Cerebellar cortex (tissue), 1 donor: ENCODE results near the gene SEC31A.
"Not testable (repeated sequence)": the region's sequence is repeated elsewhere in the genome, so short reads cannot be mapped to it uniquely, and the experiment has no call there.

Experiments
- DNase-seq: peaks from one replicate; pipeline ENCODE4 v3.0.0-alpha.2; 2015; ENCODE audit warnings: low spot score

SEC31A gene

GRCh38 chr4:82833060-82833459 is 57.9 kb downstream of the SEC31A start:
- not testable (repeated sequence) for DNase-seq

- no peak for DNase-seq
Measured at GRCh38 chr4:82825425-82825824, 65.5 kb downstream of the SEC31A start.

- DNase-seq, result no peak
Measured at GRCh38 chr4:82823062-82823461, 67.9 kb downstream of the SEC31A start.

- DNase-seq, result no peak
Measured at GRCh38 chr4:82820689-82821088, 70.3 kb downstream of the SEC31A start.

- no peak for DNase-seq
Measured at GRCh38 chr4:82818664-82819662, 72.0 kb downstream of the SEC31A start.

- DNase-seq, result not testable (repeated sequence)
Measured at GRCh38 chr4:82816874-82817273, 74.1 kb downstream of the SEC31A start.

GRCh38 chr4:82814034-82814433 is 76.9 kb downstream of the SEC31A start:
- no peak for DNase-seq

- DNase-seq, result peak; percentile 52
Measured at GRCh38 chr4:82811838-82812341, 79.1 kb downstream of the SEC31A start.

GRCh38 chr4:82811392-82811791 is 79.6 kb downstream of the SEC31A start:
- DNase-seq, result no peak

- DNase-seq, result no peak
Measured at GRCh38 chr4:82810176-82810575, 80.8 kb downstream of the SEC31A start.

- no peak for DNase-seq
Measured at GRCh38 chr4:82809619-82810018, 81.3 kb downstream of the SEC31A start.

- DNase-seq, result no peak
Measured at GRCh38 chr4:82803746-82804145, 87.2 kb downstream of the SEC31A start.

GRCh38 chr4:82802911-82803310 is 88.0 kb downstream of the SEC31A start:
- DNase-seq, result no peak

GRCh38 chr4:82801910-82802521 is 88.9 kb downstream of the SEC31A start:
- DNase-seq, result no peak

GRCh38 chr4:82799006-82799881 is 91.7 kb downstream of the SEC31A start:
- peak; percentile 47 for DNase-seq

- DNase-seq, result peak; percentile 87
Measured at GRCh38 chr4:82798168-82799005, 92.6 kb downstream of the SEC31A start, which contains the start of gene SCD5. Gene SCD5 (minus strand): TSS chr4:82798796. CDS start chr4:82798537, 259 bp downstream.

GRCh38 chr4:82797405-82798111 is 93.4 kb downstream of the SEC31A start:
- no peak for DNase-seq

- peak; percentile 50 for DNase-seq
Measured at GRCh38 chr4:82797040-82797404, 93.9 kb downstream of the SEC31A start.

- peak; percentile 38 for DNase-seq
Measured at GRCh38 chr4:82792912-82793649, 97.9 kb downstream of the SEC31A start.

GRCh38 chr4:82791179-82791578 is 99.8 kb downstream of the SEC31A start:
- no peak for DNase-seq
